ENCODE results near the gene NUP210. TPM values are rescaled to one million over a fixed set of nuclear protein-coding genes. Genes with fewer than 3 reads are reported as not detected.

Gene NUP210
- total and polyA plus RNA-seq, 2 experiments from 2014 or later = 13.8 to 73.9 TPM

DNA sequence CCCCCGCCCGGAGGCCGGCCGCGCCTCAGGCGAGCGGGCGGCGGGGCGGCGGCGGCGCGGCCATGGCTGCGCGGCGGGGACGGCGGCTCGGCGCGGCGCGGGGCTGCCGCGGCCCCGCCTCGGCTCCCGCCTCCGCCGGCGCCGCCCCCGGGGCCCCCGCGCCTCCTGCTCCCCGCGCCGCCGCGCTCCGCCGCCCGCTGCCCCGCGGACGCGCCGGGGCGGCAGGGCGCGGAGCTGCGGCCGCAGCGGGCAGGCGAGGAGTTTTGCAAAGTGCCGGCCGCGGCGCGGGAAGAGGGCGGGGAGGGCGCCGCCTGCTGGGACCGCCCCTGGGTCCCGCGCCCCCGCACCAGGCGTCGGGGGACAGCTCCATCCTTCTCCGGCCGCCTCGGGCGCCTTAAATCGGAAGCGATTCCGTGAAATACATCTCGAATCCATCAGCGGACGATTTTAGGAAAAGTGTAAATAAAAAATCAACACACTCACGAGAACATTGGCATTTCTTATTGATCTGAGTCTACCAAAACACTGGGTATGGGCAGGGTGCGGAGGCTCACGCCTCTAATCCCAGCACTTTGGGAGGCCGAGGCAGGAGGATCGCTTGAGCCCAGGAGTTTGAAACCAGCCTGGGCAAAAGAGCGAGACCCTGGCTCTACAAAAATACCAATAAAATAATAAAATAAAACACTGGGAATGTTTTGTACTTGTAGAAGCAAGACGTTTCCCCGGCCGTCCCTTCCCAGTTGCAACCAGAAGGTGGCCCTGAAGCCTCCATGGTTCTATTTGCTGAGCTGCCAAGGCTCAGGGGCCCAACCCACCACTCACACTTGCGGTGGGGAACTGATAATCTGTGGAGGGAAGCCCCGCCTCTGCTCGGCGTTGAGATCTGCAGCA lies 136.9 kb downstream of the NUP210 start:
- DNase-seq (ENCODE audit: low spot score) = peak; percentile 87
- peaks cover 30% of the 10 kb centered on the region for H3K27me3 Mint-ChIP-seq (ENCODE audit: insufficient read depth, low read depth, poor library complexity)

DNA sequence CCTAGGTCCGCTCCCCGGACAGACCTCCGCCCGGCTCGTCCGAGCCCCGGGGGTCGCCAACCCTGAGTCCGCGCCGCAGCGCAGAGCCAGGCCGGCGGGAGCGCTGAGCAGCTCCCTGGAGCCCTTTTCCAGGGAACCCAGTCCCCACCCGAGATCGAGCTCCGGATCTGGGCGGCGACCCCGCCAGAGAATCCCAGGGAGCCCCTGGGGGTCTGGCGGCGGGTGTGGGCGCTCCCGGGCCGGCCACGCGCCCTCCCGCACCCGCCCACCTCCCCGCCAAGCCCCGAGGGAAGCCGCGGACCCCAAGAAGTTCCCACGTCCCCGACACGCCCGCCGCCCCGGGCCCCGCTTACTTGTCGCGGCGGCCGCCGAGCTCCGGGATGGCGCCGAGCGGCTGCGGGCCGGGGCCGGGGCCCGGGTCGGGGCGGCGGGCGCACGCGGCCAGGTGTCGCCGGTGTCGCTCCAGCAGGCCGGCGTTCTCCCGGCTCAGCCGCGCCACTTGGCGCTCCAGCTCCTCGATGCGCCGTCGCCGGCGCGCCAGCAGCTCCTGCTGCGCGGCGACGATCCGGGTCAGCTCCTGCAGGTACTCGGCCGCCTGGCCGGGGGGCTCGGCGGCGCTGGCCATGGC lies 137.7 kb downstream of the NUP210 start:
- DNase-seq (ENCODE audit: low spot score) (peak; percentile 64), ATAC-seq (peak; percentile 29)
- peak; percentile 21 for TF ChIP-seq EZH2phosphoT487 (IDR thresholded peaks at IDR 0.05; ENCODE audit: unreplicated experiment)
- TF ChIP-seq, protein P1, sequence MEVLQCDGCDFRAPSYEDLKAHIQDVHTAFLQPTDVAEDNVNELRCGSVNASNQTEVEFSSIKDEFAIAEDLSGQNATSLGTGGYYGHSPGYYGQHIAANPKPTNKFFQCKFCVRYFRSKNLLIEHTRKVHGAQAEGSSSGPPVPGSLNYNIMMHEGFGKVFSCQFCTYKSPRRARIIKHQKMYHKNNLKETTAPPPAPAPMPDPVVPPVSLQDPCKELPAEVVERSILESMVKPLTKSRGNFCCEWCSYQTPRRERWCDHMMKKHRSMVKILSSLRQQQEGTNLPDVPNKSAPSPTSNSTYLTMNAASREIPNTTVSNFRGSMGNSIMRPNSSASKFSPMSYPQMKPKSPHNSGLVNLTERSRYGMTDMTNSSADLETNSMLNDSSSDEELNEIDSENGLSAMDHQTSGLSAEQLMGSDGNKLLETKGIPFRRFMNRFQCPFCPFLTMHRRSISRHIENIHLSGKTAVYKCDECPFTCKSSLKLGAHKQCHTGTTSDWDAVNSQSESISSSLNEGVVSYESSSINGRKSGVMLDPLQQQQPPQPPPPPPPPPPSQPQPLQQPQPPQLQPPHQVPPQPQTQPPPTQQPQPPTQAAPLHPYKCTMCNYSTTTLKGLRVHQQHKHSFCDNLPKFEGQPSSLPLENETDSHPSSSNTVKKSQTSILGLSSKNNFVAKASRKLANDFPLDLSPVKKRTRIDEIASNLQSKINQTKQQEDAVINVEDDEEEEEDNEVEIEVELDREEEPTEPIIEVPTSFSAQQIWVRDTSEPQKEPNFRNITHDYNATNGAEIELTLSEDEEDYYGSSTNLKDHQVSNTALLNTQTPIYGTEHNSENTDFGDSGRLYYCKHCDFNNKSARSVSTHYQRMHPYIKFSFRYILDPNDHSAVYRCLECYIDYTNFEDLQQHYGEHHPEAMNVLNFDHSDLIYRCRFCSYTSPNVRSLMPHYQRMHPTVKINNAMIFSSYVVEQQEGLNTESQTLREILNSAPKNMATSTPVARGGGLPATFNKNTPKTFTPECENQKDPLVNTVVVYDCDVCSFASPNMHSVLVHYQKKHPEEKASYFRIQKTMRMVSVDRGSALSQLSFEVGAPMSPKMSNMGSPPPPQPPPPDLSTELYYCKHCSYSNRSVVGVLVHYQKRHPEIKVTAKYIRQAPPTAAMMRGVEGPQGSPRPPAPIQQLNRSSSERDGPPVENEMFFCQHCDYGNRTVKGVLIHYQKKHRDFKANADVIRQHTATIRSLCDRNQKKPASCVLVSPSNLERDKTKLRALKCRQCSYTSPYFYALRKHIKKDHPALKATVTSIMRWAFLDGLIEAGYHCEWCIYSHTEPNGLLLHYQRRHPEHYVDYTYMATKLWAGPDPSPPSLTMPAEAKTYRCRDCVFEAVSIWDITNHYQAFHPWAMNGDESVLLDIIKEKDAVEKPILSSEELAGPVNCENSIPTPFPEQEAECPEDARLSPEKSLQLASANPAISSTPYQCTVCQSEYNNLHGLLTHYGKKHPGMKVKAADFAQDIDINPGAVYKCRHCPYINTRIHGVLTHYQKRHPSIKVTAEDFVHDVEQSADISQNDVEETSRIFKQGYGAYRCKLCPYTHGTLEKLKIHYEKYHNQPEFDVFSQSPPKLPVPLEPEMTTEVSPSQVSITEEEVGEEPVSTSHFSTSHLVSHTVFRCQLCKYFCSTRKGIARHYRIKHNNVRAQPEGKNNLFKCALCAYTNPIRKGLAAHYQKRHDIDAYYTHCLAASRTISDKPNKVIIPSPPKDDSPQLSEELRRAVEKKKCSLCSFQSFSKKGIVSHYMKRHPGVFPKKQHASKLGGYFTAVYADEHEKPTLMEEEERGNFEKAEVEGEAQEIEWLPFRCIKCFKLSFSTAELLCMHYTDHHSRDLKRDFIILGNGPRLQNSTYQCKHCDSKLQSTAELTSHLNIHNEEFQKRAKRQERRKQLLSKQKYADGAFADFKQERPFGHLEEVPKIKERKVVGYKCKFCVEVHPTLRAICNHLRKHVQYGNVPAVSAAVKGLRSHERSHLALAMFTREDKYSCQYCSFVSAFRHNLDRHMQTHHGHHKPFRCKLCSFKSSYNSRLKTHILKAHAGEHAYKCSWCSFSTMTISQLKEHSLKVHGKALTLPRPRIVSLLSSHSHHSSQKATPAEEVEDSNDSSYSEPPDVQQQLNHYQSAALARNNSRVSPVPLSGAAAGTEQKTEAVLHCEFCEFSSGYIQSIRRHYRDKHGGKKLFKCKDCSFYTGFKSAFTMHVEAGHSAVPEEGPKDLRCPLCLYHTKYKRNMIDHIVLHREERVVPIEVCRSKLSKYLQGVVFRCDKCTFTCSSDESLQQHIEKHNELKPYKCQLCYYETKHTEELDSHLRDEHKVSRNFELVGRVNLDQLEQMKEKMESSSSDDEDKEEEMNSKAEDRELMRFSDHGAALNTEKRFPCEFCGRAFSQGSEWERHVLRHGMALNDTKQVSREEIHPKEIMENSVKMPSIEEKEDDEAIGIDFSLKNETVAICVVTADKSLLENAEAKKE (CRISPR knock-in tag; IDR thresholded peaks at IDR 0.05) = no peak
- Histone ChIP-seq H3F3A (replicated peaks; ENCODE audit: low read depth) (no peaks in the 10 kb centered on the region), H3K36me3 (ENCODE audit: insufficient read depth) (no peaks in the 10 kb centered on the region), H3K79me2 (replicated peaks; ENCODE audit: insufficient read depth) (no peaks in the 10 kb centered on the region), H3K27me3 (ENCODE audit: insufficient read depth) (peaks cover 29% of the 10 kb centered on the region), H3K4me2 (peak overlapping the region; percentile 92), H3K4me3 (peak overlapping the region; percentile 71), H3K9me2 (ENCODE audit: insufficient read depth) (no peaks in the 10 kb centered on the region), H2AFZ (peak overlapping the region; percentile 69; the same call in 1 of the 2 replicates), H4K20me1 (replicated peaks; ENCODE audit: insufficient read depth) (no peaks in the 10 kb centered on the region), H3K27ac (ENCODE audit: low read depth) (no peak overlapping the region), H3K4me1 (ENCODE audit: insufficient read depth) (peaks cover 5% of the 10 kb centered on the region)
- Mint-ChIP-seq H3K9me3 (peaks cover 20% of the 10 kb centered on the region), H3K27ac (no peak overlapping the region), H3K4me1 (peaks cover 17% of the 10 kb centered on the region), H3K36me3 (ENCODE audit: low read depth) (peaks cover 13% of the 10 kb centered on the region), H3K4me3 (peak overlapping the region; percentile 79; the same call in 1 of the 3 replicates), H3K27me3 (ENCODE audit: insufficient read depth, low read depth, poor library complexity) (peaks cover 30% of the 10 kb centered on the region)

More for the DNA sequence above, 136.9 kb downstream of the NUP210 start:
- H3K27ac Mint-ChIP-seq = no peak overlapping the region
- peaks cover 13% of the 10 kb centered on the region for H3K36me3 Mint-ChIP-seq (ENCODE audit: low read depth)
- no peaks in the 10 kb centered on the region for H3K79me2 ChIP-seq (replicated peaks; ENCODE audit: insufficient read depth)
- peaks cover 20% of the 10 kb centered on the region for H3K9me3 Mint-ChIP-seq
- peak; percentile 74 for ATAC-seq
- H3K4me1 Mint-ChIP-seq = peaks cover 14% of the 10 kb centered on the region
- peak overlapping the region; percentile 71 for H3K4me3 ChIP-seq
- H3K36me3 ChIP-seq (ENCODE audit: insufficient read depth) = no peaks in the 10 kb centered on the region
- no peaks in the 10 kb centered on the region for H3F3A ChIP-seq (replicated peaks; ENCODE audit: low read depth)
- H4K20me1 ChIP-seq (replicated peaks; ENCODE audit: insufficient read depth) = no peaks in the 10 kb centered on the region
- no peaks in the 10 kb centered on the region for H3K9me2 ChIP-seq (ENCODE audit: insufficient read depth)
- H3K4me2 ChIP-seq = peak overlapping the region; percentile 75
- peaks cover 5% of the 10 kb centered on the region for H3K4me1 ChIP-seq (ENCODE audit: insufficient read depth)
- no peak overlapping the region for H3K27ac ChIP-seq (ENCODE audit: low read depth)
- peak overlapping the region; percentile 76 for H3K4me3 Mint-ChIP-seq
- peak overlapping the region; percentile 91; the same call in 1 of the 2 replicates for H2AFZ ChIP-seq
- H3K27me3 ChIP-seq (ENCODE audit: insufficient read depth) = peaks cover 29% of the 10 kb centered on the region
- TF ChIP-seq, protein P2, sequence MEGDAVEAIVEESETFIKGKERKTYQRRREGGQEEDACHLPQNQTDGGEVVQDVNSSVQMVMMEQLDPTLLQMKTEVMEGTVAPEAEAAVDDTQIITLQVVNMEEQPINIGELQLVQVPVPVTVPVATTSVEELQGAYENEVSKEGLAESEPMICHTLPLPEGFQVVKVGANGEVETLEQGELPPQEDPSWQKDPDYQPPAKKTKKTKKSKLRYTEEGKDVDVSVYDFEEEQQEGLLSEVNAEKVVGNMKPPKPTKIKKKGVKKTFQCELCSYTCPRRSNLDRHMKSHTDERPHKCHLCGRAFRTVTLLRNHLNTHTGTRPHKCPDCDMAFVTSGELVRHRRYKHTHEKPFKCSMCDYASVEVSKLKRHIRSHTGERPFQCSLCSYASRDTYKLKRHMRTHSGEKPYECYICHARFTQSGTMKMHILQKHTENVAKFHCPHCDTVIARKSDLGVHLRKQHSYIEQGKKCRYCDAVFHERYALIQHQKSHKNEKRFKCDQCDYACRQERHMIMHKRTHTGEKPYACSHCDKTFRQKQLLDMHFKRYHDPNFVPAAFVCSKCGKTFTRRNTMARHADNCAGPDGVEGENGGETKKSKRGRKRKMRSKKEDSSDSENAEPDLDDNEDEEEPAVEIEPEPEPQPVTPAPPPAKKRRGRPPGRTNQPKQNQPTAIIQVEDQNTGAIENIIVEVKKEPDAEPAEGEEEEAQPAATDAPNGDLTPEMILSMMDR (conservative IDR thresholded peaks at IDR 0.05; ENCODE audit: low read depth in 2 of 2) = peak; percentile 61 to 67
- TF ChIP-seq NANOG (IDR thresholded peaks at IDR 0.05; ENCODE audit: borderline replicate concordance) = no peak
- TF ChIP-seq EZH2 (IDR thresholded peaks at IDR 0.05; ENCODE audit: low read depth, unreplicated experiment) = no peak
- TF ChIP-seq, protein P3, sequence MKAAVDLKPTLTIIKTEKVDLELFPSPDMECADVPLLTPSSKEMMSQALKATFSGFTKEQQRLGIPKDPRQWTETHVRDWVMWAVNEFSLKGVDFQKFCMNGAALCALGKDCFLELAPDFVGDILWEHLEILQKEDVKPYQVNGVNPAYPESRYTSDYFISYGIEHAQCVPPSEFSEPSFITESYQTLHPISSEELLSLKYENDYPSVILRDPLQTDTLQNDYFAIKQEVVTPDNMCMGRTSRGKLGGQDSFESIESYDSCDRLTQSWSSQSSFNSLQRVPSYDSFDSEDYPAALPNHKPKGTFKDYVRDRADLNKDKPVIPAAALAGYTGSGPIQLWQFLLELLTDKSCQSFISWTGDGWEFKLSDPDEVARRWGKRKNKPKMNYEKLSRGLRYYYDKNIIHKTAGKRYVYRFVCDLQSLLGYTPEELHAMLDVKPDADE (IDR thresholded peaks at IDR 0.05) = no peak
- no peak for TF ChIP-seq POLR2AphosphoS5 (IDR thresholded peaks at IDR 0.05; ENCODE audit: low read depth)
- no peak for TF ChIP-seq CREB1 (CRISPR knock-in tag; IDR thresholded peaks at IDR 0.05; ENCODE audit: low read depth)

Data from GM23338 (cell line).